Embryonic facial prominence (tissue), 1 donor: ENCODE data around the gene SH3GLB2.
"Not testable (repeated sequence)": the region's sequence is repeated elsewhere in the genome, so short reads cannot be mapped to it uniquely, and the experiment has no call there.

Source experiments
- DNase-seq: peaks from one replicate; pipeline ENCODE4 v3.0.0-alpha.2; 2016; ENCODE audit errors: extremely low spot score

SH3GLB2 gene

DNA sequence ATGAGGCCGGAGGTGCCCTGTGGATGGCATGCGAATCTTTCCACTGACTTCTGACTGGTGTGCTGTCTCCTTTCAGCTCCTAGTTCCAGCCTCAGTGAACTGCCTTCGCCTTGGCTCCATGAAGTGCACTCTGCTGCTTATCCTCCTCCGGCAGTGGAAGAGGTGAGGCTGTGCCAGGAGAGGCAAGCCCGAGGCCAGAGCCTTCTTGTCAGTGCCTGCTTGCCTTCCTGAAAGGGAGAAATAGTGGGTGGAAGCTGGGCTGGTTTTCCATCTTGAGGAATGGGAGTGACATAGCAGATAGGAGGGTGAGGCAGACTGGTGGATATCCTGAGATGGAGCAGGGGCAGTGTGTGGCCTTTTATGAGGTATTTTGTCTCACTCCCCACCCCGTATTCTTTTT is 29.7 kb downstream of the SH3GLB2 start:
- DNase-seq = no peak

DNA sequence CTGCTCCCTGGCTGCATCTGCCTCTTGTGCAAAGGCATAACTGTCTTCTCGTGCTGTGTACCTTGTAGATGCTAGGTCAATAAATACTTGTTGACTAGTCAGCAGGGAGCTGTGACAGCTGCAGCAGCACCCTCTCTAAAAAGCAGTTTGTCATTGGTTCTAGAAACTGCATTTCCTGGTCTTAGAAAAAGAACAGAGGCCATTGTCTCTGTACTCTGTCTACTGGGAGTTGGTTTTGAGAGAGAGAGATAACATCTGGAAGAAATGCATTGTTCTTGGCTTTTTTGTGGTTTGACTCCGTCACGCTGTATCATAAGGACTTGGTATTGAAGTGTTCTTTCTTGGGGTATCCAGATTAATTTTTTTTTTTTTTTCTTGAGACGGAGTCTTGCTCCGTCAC is 32.3 kb downstream of the SH3GLB2 start:
- DNase-seq = no peak

GRCh38 chr9:128992995-128993394 is 35.1 kb downstream of the SH3GLB2 start:
- DNase-seq = no peak

GRCh38 chr9:128987805-128988204 is 40.3 kb downstream of the SH3GLB2 start:
- no peak for DNase-seq

GRCh38 chr9:128986671-128987070 is 41.5 kb downstream of the SH3GLB2 start:
- DNase-seq = no peak

DNA sequence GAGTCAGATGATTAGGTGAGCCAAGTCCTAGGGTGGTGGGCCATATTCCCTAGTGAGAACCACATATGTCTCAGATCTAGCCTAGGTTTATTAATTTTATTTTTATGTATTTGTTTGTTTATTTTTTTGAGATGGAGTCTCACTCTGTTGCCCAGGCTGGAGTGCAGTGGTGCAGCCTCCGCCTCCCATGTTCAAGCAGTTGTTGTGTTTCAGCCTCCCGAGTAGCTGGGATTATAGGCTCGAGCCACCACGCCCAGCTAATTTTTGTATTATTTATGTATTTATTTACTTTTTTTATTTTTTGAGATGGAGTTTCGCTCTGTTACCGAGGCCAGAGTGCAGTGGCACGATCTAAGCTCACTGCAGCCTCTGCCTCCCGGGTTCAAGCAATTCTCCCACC is 44.6 kb downstream of the SH3GLB2 start:
- DNase-seq = no peak

- DNase-seq = no peak
These were observed 49.0 kb downstream of the SH3GLB2 start for GRCh38 chr9:128979111-128979510.

GRCh38 chr9:128972956-128973355 is 55.2 kb downstream of the SH3GLB2 start:
- no peak for DNase-seq

- no peak for DNase-seq
These were observed 58.6 kb downstream of the SH3GLB2 start for GRCh38 chr9:128969491-128969890.

DNA sequence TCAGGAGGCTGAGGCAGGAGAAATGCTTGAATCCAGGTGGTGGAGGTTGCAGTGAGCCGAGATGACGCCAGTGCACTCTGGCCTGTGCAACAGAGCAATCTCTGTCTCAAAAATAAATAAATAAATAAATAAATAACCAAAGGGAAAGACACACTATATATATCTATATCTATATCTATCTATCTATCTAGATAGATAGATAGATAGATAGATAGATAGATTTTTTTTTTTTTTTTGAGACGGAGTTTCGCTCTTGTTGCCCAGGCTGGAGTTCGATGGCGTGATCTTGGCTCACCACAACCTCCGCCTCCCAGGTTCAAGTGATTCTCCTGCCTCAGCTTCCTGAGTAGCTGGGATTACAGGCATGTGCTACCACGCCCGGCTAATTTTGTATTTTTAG is 66.7 kb downstream of the SH3GLB2 start:
- DNase-seq = not testable (repeated sequence)
